Neural progenitor cell (in vitro differentiated cells): ENCODE data around the gene GAL3ST3.

Experiments
- CTCF ChIP-seq: fragments of 200-600 bp; sonication (generic); IDR thresholded peaks from 2 replicates; pipeline ENCODE4 v1.5.1; 2017; ENCODE audit warnings: antibody characterized with exemption, mild to moderate bottlenecking
- EZH2phosphoT487 ChIP-seq: fragments of 200-600 bp; sonication (generic); IDR thresholded peaks from 2 replicates; pipeline ENCODE4 v1.6.1; 2017; ENCODE audit warnings: antibody characterized with exemption

- TF ChIP-seq EZH2phosphoT487 (no peak), CTCF (no peak)
Measured at GRCh38 chr11:66032957-66033735, 15.8 kb downstream of the GAL3ST3 start.
